Coronary artery (tissue), 2 donors: ENCODE measurements around the gene RAB29.
"Not testable (repeated sequence)": the region's sequence is repeated elsewhere in the genome, so short reads cannot be mapped to it uniquely, and the experiment has no call there.

Experiments
- DNase-seq: peaks from one replicate; pipeline ENCODE4 v3.0.0-alpha.2; 2017; ENCODE audit warnings: low spot score
- H3K27ac ChIP-seq, 2 donors: fragments of 200-600 bp; sonication (generic); one replicate each; pipeline ENCODE4 v1.5.1; 2016 to 2019
- H3K4me3 ChIP-seq: fragments of 200-600 bp; sonication (generic); 2 replicates; pipeline ENCODE4 v1.5.1; 2016; ENCODE audit warnings: mild to moderate bottlenecking, moderate library complexity
- CTCF ChIP-seq: fragments of 200-600 bp; sonication (generic); IDR thresholded peaks from one replicate; pipeline ENCODE4 v1.5.1; 2019; ENCODE audit warnings: antibody characterized with exemption

RAB29 gene

GRCh38 chr1:205725514-205725913 is 49.8 kb downstream of the RAB29 start:
- no peak overlapping the region for H3K4me3 ChIP-seq
- DNase-seq, result no peak
- TF ChIP-seq CTCF, result no peak
- H3K27ac ChIP-seq, result no peak overlapping the region

GRCh38 chr1:205720740-205721139 is 54.5 kb downstream of the RAB29 start:
- DNase-seq, H3K27ac ChIP-seq, H3K4me3 ChIP-seq: not testable (repeated sequence)

- H3K4me3 ChIP-seq, result no peak overlapping the region
- no peak for DNase-seq
- no peak for TF ChIP-seq CTCF
- H3K27ac ChIP-seq, result no peak overlapping the region
These were observed 55.5 kb downstream of the RAB29 start for GRCh38 chr1:205719762-205720161.

- no peak for TF ChIP-seq CTCF
- DNase-seq, result no peak
- Histone ChIP-seq H3K27ac (no peak overlapping the region), H3K4me3 (no peak overlapping the region)
These were observed 56.3 kb downstream of the RAB29 start for GRCh38 chr1:205719015-205719414.
